ENCODE results near the gene KCNB1. TPM values are rescaled to one million over a fixed set of nuclear protein-coding genes. Genes with fewer than 3 reads are reported as not detected.

KCNB1 gene
- total RNA-seq, 1 experiment from 2014 or later = 0.04 TPM

- no peaks in the 10 kb centered on the region for H4K20me1 ChIP-seq (ENCODE audit: insufficient read depth)
- H3K9me2 ChIP-seq (ENCODE audit: insufficient read depth) = no peaks in the 10 kb centered on the region
- H3K36me3 ChIP-seq (ENCODE audit: low read depth) = no peaks in the 10 kb centered on the region
- H3K27me3 ChIP-seq (ENCODE audit: insufficient read depth, low read depth) = no peaks in the 10 kb centered on the region; the same call in 1 of the 2 replicates
- H3K4me1 ChIP-seq (replicated peaks; ENCODE audit: insufficient read depth) = no peaks in the 10 kb centered on the region
- H2AFZ ChIP-seq = no peak overlapping the region
- no peak overlapping the region for H3K4me3 ChIP-seq
- H3F3A ChIP-seq (ENCODE audit: insufficient read depth, low read depth) = no peaks in the 10 kb centered on the region
- no peaks in the 10 kb centered on the region for H3K79me2 ChIP-seq (ENCODE audit: low read depth)
- POLR2A ChIA-PET (ENCODE audit: unreplicated experiment) = no interaction called here
- BruUV-seq (replicated peaks) = no TSS peak
- H3K4me2 ChIP-seq = no peak overlapping the region
- intact Hi-C loops (cut with micrococcal nuclease; ENCODE audit: unreplicated experiment) = no loop called here
- peaks cover 16% of the 10 kb centered on the region for H3K9me3 ChIP-seq (ENCODE audit: insufficient read depth, low read depth)
- H3K27ac ChIP-seq = no peak overlapping the region
- CTCF ChIA-PET = no interaction called here
- no peak for TF ChIP-seq CTCF (conservative IDR thresholded peaks at IDR 0.05)
- no peak for TF ChIP-seq EZH2 (IDR thresholded peaks at IDR 0.05; ENCODE audit: low read depth)
- DNase-seq = no peak
These were observed 83.1 kb downstream of the KCNB1 start for GRCh38 chr20:49399329-49399728.

GRCh38 chr20:49398401-49399144 is 83.9 kb downstream of the KCNB1 start:
- CTCF ChIA-PET = interaction anchor here (0.6 to 0.7 kb wide), 2 partner anchors 86 to 114 kb away, joined by 3 read pairs; no protein-coding TSS in a partner anchor
- POLR2A ChIA-PET (ENCODE audit: unreplicated experiment) = interaction anchor here (0.6 kb wide), 1 partner anchor 25 kb away, joined by 3 read pairs; no protein-coding TSS in a partner anchor
- intact Hi-C loops (cut with micrococcal nuclease; ENCODE audit: unreplicated experiment) = no loop called here

GRCh38 chr20:49397525-49397924 is 84.9 kb downstream of the KCNB1 start:
- Histone ChIP-seq H3K9me2 (ENCODE audit: insufficient read depth) (no peaks in the 10 kb centered on the region), H3K79me2 (ENCODE audit: low read depth) (no peaks in the 10 kb centered on the region), H2AFZ (no peak overlapping the region), H3K9me3 (ENCODE audit: insufficient read depth, low read depth) (peaks cover 11% of the 10 kb centered on the region), H3K4me1 (replicated peaks; ENCODE audit: insufficient read depth) (no peaks in the 10 kb centered on the region), H3F3A (ENCODE audit: insufficient read depth, low read depth) (no peaks in the 10 kb centered on the region), H3K4me2 (no peak overlapping the region), H4K20me1 (ENCODE audit: insufficient read depth) (no peaks in the 10 kb centered on the region), H3K36me3 (ENCODE audit: low read depth) (no peaks in the 10 kb centered on the region), H3K27ac (no peak overlapping the region), H3K27me3 (ENCODE audit: insufficient read depth, low read depth) (peaks cover 7% of the 10 kb centered on the region), H3K4me3 (no peak overlapping the region)
- POLR2A ChIA-PET (ENCODE audit: unreplicated experiment) = no interaction called here
- CTCF ChIA-PET = interaction anchor here (0.7 kb wide), 1 partner anchor 87 kb away, joined by 3 read pairs; no protein-coding TSS in a partner anchor
- BruUV-seq (replicated peaks) = no TSS peak
- intact Hi-C loops (cut with micrococcal nuclease; ENCODE audit: unreplicated experiment) = no loop called here
- peak; percentile 31 to 47 for DNase-seq
- TF ChIP-seq CTCF (conservative IDR thresholded peaks at IDR 0.05) (no peak), EZH2 (IDR thresholded peaks at IDR 0.05; ENCODE audit: low read depth) (no peak)

More at GRCh38 chr20:49398401-49399144, 83.9 kb downstream of the KCNB1 start:
- Histone ChIP-seq H3K27me3 (ENCODE audit: insufficient read depth, low read depth) (peaks cover 6% of the 10 kb centered on the region), H3K79me2 (ENCODE audit: low read depth) (no peaks in the 10 kb centered on the region), H3F3A (ENCODE audit: insufficient read depth, low read depth) (no peaks in the 10 kb centered on the region), H3K27ac (no peak overlapping the region), H3K36me3 (ENCODE audit: low read depth) (no peaks in the 10 kb centered on the region), H3K4me2 (no peak overlapping the region), H2AFZ (no peak overlapping the region), H4K20me1 (ENCODE audit: insufficient read depth) (no peaks in the 10 kb centered on the region), H3K9me3 (ENCODE audit: insufficient read depth, low read depth) (peaks cover 16% of the 10 kb centered on the region), H3K4me1 (replicated peaks; ENCODE audit: insufficient read depth) (no peaks in the 10 kb centered on the region), H3K4me3 (no peak overlapping the region), H3K9me2 (ENCODE audit: insufficient read depth) (no peaks in the 10 kb centered on the region)
- TF ChIP-seq CTCF (conservative IDR thresholded peaks at IDR 0.05) (no peak), EZH2 (IDR thresholded peaks at IDR 0.05; ENCODE audit: low read depth) (no peak)
- no TSS peak for BruUV-seq (replicated peaks)
- no peak for DNase-seq

All from PC-9 (cell line).